ENCODE results near the gene GRIN3B.

GRIN3B gene

DNA sequence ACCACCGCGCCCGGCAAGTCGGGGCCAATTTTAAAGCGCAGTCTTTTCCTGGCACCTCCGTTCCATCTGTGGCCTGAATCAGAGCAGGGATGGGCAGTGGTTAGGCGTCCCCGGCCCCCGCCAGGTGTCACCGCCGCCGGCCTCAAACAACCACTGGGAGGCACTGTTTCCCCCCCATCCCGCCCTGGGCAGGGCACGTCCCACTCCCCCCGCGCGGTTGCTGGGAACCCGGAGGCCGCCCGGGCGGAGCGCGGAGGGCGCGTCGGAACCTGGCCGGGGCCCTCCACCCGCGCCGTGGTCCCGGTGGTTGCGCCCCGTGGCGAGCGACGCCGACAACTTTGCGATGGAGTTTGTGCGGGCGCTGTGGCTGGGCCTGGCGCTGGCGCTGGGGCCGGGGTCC is at the start of gene GRIN3B:
GRIN3B (plus strand) TSS at position 325 of the 400 bp plus-strand sequence; CDS start at position 344, 19 bp downstream.
- TF ChIP-seq CTCF (IDR thresholded peaks at IDR 0.05; ENCODE audit: control insufficient read depth, extremely low read depth, insufficient read depth) = peak; percentile 69
- DNase-seq (ENCODE audit: low read depth) = no peak
- no peak within 1 kb of the TSS for H3K4me3 ChIP-seq (ENCODE audit: low read depth, low read length)

DNA sequence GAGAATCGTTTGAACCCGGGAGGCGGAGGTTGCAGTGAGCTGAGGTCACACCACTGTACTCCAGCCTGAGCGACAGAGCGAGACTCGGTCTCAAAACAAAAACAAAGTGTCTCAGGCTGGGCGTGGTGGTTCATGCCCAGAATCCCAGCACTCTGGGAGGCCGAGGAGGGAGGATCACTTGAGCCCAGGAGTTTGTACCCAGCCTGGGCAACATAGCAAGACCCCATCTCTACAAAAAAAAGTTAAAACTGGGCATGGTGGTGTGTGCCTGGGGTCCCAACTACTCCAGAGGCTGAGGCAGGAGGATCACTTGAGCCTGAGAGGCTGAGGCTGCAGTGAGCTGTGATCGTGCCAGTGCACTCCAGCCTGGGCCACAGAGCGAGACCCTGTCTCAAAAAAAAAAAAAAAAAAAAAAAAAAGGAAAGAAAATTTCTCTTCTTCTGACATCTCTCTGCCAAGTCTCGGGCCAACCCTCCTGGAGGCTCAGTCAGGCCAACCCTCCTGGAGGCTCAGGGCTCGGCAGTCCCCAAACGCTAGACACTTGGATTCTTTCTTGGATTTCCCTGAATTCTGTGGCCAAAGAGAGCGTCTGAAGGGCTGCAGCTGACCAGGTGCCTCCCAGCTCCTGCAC is 48.1 kb upstream of the GRIN3B start:
- no peak for DNase-seq (ENCODE audit: low read depth)
- no peak overlapping the region; the same call in 1 of the 2 replicates for H3K4me3 ChIP-seq (ENCODE audit: low read depth, low read length)
- no peak for TF ChIP-seq CTCF (IDR thresholded peaks at IDR 0.05; ENCODE audit: control insufficient read depth, extremely low read depth, insufficient read depth)

GRCh38 chr19:952680-953444 is 47.4 kb upstream of the GRIN3B start:
- peak; percentile 7 for DNase-seq (ENCODE audit: low read depth)
- TF ChIP-seq CTCF (IDR thresholded peaks at IDR 0.05; ENCODE audit: control insufficient read depth, extremely low read depth, insufficient read depth) = no peak
- peak overlapping the region; percentile 45 for H3K4me3 ChIP-seq (ENCODE audit: low read depth, low read length)

DNA sequence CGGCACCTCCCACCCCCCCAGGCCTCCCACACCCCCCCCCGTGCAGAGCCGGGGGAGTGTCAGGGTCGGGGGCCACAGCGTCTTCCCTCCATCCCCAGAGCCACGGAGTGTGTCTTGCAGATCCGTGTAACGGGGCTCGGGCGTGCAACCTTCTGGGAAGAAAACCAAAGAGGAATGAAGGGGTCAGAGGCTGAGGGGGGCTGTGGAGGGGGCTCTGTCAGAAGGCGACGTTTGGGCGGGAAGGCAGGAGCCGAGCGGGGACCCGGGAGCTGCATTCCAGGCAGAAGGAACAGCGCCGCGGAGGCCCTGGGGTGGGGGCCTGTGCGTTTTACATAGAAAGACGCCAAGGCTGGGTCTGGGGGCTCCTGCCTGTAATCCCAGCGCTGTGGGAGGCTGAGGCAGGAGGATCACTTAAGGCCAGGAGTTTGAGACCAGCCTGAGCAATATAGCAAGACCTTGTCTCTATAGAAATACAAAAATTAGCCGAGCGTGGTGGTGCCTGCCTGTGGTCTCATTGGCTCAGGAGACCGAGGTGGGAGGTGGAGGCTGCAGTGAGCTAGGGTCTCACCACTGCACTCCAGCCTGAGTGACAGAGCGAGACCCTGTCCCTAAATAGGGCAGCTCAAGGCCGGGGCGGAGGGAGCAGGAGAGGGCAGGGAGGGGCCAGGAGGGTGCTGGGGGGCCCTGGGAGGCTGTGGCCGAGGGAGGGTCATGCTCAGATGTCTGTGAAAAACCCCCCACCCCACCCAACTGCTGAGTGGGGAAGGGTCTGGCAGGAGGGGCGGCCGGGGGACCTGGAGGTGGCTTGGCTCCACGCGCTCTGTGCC is 46.6 kb upstream of the GRIN3B start:
- TF ChIP-seq CTCF (IDR thresholded peaks at IDR 0.05; ENCODE audit: control insufficient read depth, extremely low read depth, insufficient read depth) = no peak
- no peak overlapping the region; the same call in 1 of the 2 replicates for H3K4me3 ChIP-seq (ENCODE audit: low read depth, low read length)
- no peak for DNase-seq (ENCODE audit: low read depth)

- no peak for TF ChIP-seq CTCF (IDR thresholded peaks at IDR 0.05; ENCODE audit: control insufficient read depth, extremely low read depth, insufficient read depth)
- H3K4me3 ChIP-seq (ENCODE audit: low read depth, low read length) = no peak overlapping the region
- DNase-seq (ENCODE audit: low read depth) = no peak
Observed at GRCh38 chr19:954272-954671, 45.9 kb upstream of the GRIN3B start.

- DNase-seq (ENCODE audit: low read depth) = no peak
- TF ChIP-seq CTCF (IDR thresholded peaks at IDR 0.05; ENCODE audit: control insufficient read depth, extremely low read depth, insufficient read depth) = no peak
- no peak overlapping the region for H3K4me3 ChIP-seq (ENCODE audit: low read depth, low read length)
Observed at GRCh38 chr19:954672-955494, 45.3 kb upstream of the GRIN3B start.
